Lower leg skin (tissue), 3 donors: ENCODE measurements around the gene DNASE1.

Source experiments
- CTCF ChIP-seq, 3 donors: fragments of 450-650 bp; IDR thresholded peaks; one replicate each; pipeline ENCODE4 v1.5.1; 2016; ENCODE audit warnings: antibody characterized with exemption in 3 of 3, mild to moderate bottlenecking in 3 of 3, moderate library complexity in 2 of 3
- POLR2A ChIP-seq, 2 donors: fragments of 450-650 bp; IDR thresholded peaks; one replicate each; pipeline ENCODE4 v1.6.1; 2016 to 2017; ENCODE audit warnings: antibody characterized with exemption in 2 of 2, mild to moderate bottlenecking in 1 of 2, moderate library complexity in 1 of 2

- TF ChIP-seq CTCF (IDR thresholded peaks at IDR 0.05) (peak in 1 of 3 donors; percentile 10), POLR2A (IDR thresholded peaks at IDR 0.05) (no peak)
Measured at GRCh38 chr16:3695610-3696369, 41.3 kb downstream of the DNASE1 start.
